GM03348 (cell line): ENCODE data around the gene FXR1.
"Not testable (repeated sequence)": the region's sequence is repeated elsewhere in the genome, so short reads cannot be mapped to it uniquely, and the experiment has no call there.

Experiments
- DNase-seq: peaks from one replicate; pipeline ENCODE4 v3.0.0; 2012; ENCODE audit warnings: low spot score

Gene FXR1

DNA sequence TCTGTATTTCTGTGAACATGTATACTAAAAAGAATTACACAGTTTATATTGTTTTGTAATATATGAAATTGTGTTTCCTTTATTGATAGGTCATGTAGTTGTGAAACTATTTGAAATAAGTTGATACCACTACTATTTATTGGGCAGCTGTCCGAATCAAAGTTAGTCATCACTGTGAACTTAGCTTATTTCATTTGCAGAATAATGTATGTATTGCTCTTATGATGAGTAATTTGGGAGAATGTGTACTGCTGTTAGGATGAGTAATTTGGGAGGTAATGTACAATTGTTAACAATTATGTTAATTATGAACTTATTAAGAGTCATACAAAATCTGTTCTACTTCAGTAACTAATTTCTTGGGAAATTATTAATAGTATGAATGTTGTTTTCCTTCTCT, 22.2 kb downstream of the FXR1 start:
- no peak for DNase-seq

DNA sequence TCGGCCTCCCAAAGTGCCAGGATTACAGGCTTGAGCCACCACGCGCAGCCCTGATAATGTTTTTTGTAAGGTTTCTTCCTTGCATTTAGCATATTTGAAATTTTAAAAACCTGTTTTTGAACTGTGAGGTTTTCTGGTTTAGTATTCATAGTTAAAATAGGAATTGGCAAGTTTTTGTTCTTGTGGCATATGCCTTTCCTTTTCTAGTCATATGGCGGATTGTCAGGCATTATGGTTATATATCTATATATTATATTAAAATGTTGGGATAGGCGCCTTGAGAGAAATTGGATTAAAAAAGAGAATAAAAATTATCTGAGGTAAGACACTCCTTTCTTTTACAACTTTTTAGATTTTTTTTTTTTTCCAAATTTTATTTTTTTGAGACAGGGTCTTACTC, 28.4 kb downstream of the FXR1 start:
- no peak for DNase-seq

DNA sequence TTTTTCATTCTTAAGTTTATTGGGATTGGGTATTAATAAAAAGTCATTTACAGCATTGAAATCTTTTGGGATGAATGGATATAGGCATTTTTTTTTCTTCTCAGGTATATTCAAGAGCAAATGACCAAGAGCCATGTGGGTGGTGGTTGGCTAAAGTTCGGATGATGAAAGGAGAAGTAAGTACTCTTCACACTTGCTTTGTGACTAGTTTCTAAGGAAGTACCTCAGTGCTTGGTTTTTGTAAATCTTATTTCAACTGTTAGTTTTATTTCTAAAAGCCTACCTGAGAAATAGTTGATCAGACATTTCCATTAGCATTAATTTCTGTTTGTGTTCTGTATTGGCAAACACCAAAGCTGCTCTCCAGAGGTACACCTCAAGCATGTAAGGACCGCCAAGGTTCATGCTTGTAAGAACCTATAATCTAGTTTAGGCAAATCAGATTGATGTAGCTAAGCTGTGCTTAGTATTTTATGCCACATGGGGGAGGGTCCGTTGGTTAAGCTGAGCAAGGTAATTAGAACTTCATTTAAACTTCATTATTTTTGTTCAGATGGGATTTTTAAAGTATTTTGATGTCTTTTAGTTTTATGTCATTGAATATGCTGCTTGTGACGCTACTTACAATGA, 35.4 kb downstream of the FXR1 start:
- DNase-seq: no peak

DNA sequence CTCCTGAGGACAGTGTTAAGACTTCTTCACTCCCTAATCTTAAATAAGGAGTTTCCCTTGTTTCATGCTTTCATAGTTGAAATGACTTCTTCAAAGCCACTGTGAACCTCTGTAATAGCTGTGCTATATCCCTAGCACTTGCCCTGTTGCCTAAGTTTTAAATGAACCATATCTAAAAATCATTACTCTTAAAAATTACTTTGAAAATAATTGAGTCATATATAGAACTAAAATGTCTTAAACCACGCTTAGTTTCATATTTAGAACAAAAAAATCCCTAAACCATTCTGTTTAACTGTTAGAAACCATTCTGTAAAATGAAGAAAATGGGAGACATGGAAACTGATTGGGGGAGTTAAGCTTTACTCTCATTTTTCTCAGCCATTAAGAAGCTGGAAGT, 47.2 kb downstream of the FXR1 start:
- no peak for DNase-seq

DNA sequence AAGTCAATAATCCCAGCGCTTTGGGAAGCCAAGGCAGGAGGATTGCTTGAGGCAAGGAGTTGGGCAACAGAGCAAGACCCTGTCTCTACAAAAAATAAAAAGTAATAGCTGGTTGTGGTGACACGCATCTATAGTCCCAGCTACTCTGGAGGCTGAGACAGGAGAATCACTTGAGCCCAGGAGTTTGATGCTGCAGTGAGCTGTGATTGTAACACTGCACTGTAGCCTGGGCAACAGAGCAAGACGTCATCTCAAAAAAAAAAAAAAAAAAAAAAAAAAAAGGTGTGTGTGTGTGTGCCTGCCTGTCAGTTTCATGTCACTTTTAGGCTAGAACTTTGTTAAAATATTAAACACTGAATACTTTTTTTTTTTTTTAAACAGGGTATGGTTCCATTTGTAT, 48.6 kb downstream of the FXR1 start:
- no peak for DNase-seq

DNA sequence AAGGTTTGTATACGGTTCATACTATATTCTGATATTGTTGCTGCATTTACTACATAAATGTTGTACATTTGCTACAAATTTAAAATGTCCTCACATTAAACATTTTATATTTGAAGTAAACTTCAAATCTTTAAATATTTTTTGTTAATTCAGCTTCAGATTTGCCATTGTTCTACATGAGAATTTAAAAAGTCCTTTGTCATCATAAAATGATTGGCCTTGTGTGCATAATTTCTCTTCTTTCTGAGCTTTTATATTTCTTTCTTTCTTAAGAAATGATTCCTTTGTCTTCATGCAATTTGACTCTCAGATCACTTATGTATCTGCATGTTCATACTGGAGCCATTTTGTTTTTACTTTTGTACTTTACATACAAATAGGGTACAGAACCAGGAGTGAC, 49.1 kb downstream of the FXR1 start:
- no peak for DNase-seq

DNA sequence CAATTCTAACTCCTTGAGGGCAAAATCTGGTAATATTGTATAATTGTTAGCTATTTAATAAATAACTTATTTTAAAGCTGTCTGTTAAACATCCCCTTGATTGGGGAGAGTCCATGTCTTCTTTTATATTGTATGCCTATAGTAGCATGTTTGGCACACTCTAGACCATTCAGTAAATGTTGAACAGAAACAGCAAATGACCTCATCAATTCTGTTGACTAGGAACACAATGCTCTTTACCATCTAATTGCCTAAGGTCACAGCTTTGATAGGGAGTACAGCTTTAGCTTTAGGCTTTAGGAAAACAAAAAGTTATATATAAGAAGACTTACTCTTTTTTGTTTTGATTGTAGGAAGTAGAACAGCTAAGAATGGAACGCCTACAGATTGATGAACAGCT, 50.1 kb downstream of the FXR1 start:
- no peak for DNase-seq

DNA sequence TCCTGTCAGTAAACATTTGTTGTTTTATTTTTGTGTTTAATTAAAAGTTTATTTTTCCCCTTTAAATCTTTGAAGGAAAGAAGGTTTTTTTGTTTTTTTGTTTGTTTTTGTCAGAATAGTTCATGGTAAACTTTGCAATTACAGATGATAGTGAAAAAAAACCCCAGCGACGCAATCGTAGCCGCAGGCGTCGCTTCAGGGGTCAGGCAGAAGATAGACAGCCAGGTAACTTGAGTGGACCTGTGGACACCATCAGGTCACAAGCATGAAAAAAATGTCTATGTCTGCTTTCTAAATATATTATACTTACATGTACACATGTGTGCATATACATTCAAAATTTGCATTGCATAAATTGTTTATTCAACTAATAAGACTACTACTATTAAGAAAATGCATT, 58.5 kb downstream of the FXR1 start:
- DNase-seq: no peak

DNA sequence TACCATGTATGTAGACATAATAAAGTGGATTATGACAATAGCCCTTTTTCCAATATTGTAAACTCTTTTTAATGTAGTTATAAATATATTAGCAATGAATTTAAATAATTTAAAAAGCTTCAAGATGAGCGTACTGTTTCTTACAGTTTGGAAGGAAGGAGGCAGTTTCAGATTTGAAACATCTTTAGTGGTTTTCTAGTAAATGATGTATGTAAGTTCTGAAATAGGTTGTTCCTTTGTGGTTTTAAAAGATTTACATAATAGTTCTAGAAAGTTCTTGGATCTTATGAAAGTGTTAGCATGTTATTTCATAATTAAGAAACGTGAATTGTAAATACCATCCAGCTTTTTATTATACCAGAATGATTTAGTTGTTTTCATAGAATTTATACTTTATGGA, 61.1 kb downstream of the FXR1 start:
- DNase-seq: no peak

DNA sequence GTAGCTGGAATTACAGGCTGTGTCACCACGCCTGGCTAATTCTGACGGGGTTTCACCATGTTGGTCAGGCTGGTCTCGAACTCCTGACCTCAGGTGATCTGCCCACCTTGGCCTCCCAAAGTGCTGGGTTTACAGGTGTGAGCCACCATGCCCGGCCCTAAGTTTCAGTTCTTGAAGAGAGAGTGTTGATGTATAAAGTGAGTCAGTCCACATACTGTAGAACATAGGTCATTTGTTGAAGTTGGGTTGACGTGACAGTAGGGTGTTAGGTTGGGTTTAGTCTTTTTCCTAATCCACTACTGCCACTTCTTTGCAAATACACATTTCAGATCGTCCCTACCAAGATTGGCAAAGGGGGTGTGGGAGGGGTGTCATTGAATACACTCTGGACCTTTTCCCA, 61.8 kb downstream of the FXR1 start:
- DNase-seq: no peak

DNA sequence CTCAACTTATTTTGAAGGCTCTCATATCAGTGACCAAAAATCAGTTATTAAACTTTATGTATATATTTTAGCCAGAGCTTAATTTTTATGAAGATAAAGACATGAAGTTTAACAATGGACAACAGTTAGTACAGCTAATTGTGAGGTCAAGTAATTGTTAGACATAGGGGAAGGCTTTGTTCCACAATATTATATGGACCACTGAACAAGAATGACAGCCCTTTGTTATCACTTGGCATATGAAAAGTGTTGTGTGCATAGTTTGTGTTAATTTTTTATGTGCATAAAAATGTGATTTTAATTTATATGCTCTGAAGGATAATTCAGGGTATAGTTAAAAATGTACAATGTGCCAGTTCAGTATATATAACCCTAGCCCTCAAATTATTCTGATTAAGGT, 65.0 kb downstream of the FXR1 start:
- no peak for DNase-seq

DNA sequence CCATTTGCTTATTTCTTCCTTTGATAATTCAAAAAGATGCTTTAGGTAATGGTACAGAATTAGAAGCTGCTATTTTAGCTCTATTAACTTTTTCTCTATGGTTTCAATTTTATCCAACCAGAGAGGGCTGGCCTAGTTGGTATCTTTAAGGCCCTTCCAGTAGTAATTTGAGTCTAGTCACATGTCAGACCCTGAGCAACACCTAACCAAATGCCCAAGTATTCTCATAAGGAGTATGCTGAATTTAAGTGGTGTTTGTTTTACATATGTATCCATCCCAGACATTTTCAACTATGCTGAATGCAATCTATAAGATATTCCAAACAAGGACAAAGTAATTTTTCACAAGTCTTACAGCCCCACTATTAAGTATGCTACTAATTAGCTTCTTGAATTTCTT, 67.5 kb downstream of the FXR1 start:
- DNase-seq: no peak

DNA sequence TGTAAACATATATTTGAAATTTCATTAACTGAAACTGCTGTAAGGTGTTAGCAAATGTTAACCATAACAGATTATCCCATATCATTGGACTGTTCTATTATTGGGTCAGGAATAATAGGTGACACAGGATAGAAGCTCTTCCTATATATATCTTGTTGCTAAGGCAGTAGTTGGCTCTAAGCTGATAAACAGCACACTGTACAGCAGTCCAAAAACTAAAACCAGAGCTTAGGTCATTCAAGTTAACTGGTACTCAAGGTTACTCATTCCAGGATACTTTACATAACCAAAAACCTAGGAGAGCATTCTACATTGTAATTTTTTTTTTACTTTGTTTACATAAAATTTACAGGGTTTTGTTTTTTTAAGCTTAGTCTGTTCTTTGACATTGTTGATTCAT, 68.1 kb downstream of the FXR1 start:
- no peak for DNase-seq

DNA sequence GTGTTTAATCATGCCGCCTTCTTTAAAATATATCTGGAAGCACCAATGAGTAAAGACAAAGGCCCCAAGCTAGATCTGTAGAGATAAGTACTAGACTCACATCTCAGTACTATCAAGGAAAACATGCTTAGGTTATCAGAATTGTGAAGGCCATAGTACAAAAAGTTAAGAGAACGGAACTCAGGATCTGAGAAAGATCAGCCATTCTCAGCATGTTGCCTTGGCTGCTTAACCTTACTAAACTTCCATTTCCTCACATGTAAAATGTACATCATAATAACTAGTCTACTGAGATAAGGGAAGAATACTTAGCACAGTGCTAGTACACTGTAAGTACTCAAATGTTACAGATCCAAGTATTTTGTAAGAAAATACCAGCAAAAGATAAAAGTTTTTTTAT, 69.4 kb downstream of the FXR1 start:
- DNase-seq: no peak

DNA sequence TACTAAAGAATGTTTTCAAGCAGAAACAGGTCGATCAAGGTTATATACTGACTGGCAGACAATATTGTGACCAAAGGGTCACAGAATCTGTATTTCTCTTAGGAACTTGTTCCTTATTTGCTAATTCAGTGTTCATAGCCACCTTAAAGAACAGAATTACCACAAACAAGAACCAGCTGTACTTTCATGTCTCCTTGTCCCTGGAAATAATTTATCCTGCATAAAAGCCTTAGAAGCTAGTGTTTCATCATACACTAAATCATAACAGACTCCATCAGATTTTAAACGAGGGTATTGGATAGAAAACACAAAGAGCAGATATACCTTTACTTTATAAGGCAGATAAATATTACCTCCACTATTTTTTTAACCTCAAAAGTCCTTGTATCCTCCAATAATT, 70.7 kb downstream of the FXR1 start:
- DNase-seq: no peak

DNA sequence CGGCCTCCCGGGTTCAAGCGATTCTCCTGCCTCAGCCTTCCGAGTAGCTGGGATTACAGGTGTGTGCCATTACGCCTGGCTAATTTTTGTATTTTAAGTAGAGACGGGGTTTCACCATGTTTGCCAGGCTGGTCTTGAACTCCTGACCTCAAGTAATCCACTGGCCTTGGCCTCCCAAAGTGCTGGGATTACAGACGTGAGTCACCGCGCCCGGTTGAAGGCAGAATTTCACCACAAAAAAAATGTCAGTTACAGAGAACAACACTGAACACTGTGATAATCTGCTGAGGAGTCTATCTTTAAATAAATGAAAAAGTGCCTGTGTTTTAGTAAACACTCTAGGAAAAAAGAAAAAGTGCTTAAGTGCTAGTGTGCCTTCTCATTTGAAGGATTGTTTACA, 73.9 kb downstream of the FXR1 start:
- DNase-seq: not testable (repeated sequence)

DNA sequence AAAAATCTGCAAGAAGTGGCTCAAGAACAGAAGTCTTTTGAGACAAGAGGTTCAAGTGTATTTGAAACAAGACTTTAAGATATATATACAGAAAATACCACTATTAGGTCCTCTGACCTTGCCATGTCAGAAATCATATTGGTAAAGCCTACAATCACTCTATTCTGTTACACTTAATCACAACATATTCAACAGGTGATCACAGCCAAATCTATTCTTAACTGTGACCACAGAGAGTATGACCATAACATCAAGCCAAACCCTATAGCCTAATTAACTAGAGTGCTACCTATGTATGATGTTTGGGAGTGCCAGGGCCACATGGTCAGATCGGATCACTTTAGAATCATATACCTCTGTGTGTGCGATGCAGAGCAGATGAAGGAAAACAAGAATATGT, 74.9 kb downstream of the FXR1 start:
- DNase-seq: no peak

DNA sequence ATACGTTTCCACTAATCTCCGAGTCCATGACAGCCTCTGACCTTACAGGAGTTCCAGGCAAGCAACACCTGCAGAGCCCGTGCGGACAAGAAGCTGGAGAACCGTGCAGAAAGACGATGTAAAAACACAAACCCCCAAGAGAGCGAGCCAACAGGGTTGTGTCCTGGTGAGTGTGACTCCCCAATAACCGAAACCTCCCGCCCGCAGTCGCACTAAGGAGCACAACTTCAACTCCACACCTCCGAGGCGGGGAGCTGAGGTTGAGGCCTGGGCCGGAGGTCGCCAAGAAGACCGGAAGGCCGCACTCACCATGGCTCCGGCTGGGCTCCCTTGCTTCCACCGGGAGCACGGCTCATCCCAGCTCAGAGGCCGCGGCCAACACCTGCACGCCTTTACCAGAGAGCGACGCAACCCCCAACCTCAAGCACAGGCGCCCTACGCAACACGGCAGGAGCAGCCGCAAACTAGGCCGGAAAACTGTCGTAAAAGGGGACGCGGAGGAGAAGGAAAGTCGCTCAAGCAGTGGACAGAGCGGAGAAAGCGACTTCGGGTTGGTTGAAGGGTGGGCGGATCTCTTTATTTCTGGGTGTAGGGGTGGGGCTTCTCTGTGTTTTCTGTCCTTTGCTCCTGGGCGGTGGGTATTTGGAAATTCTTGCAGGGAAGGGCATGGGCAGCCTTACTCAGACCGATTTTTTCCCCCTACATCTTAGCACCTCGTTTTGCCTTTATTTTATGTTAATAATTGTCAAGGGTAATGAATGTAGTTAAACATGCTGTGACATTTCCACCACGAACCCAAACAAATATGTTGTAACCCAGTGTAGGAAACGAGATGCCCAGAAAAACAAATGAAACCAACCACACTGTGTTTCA, 77.1 kb downstream of the FXR1 start, which contains the start of gene DNAJC19:
Gene DNAJC19 (minus strand): TSS at position 446 of the 873 bp plus-strand sequence. CDS start 134 bp downstream, at position 312.
- DNase-seq: peak; percentile 94

DNA sequence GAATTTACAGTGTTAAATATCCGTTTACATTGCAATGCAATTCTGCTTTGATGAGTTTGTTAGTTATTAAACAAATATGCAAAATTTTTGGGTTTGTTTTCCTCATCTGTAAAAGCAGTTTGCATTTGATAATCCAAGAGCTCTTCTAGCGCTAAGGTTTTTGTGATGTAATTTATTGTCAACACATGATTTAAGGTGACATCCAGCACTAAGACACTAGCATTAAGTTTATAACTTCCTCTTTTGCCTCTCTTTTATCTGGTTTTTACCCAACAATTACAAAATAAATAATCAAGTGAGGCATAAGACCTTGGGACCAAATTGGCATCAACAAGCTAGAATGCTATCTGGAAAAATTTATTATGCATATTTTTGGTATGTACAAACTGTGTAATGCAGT, 78.0 kb downstream of the FXR1 start:
- no peak for DNase-seq

DNA sequence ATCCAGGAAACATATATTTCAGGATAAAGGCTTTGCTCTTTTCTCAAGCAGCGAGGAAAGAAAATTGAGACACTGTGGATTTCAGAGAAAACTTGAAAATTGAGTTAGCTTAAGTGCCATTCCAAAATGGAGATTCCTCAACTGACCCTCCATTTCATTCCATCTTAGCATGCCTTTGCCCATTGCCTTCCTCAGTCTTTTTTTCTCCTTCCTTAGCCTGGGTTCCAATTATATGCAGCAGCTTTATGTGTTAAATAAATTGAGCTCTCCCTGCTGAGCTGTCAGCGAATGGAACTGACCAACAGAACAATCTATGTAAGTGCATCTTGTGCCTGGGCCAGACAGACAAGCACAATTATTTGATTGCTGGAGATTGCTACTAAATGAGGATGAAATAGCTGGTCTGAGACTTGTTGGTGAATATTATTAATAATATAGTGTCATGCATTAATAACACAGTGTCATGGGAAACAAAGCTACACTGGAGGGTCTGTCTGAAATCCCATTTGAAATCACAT, 84.0 kb downstream of the FXR1 start:
- no peak for DNase-seq

DNA sequence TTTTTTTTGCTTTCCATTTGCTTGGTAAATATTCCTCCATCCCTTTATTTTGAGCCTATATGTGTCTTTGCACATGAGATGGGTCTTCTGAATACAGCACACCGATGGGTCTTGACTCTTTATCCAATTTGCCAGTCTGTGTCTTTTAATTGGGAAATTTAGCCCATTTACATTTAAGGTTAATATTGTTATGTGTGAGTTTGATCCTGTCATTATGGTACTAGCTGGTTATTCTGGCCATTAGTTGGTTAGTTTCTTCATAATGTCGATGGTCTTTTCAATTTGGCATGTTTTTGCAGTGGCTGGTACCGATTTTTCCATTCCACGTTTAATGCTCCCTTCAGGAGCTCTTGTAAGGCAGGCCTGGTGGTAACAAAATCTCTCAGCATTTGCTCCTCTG, 89.9 kb downstream of the FXR1 start:
- DNase-seq: not testable (repeated sequence)

DNA sequence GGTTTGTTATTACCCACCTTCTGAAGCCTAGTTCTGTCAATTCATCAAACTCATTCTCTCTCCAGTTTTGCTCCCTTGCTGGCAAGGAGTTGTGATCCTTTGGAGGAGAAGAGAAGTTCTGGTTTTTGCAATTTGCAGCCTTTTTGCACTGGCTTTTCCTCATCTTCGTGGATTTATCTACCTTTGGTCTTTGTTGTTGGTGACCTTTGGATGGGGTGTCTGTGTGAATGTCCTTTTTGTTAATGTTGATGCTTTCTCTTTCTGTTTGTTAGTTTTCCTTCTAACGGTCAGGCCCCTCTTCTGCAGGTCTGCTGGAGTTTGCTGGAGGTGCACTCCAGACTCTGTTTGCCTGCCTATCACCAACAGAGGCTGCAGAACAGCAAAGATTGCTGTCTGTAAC, 91.0 kb downstream of the FXR1 start:
- DNase-seq: not testable (repeated sequence)

DNA sequence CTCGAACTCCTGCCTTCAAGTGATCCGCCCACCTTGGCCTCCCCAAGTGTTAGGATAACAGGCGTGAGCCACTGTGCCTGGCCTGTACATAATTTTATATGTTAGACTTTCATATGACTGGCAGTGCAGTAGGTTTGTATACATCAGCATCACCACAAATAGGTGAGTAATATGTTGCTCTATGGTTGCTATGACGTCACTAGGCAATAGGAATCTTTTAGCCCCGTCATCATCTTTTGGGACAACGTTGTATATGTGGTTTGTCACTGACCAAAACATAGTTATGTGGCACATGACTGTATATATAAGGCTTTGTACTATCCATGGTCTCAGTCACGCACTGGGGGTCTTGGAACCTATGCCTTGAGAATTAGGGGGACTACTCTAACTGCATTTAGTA, 94.1 kb downstream of the FXR1 start:
- DNase-seq: no peak

DNA sequence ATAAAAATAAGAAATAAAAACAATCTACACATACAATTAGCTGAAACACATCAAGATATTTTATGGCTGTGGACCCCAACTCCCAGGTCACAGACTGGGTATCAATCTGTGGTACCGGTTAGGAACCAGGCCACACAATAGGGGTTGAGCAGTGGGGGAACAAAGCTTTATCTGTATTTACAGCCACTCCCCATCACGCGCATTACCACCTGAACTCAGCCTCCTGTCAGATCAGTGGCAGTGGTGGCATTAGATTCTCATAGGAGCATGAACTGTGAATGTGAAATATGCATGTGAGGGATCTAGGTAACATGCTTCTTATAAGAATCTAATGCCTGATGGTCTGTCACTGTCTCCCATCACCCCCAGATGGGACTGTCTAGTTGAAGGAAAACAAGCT, 94.8 kb downstream of the FXR1 start:
- DNase-seq: no peak
